Right atrium auricular region (tissue), 2 donors: Measurements from ENCODE around the gene TSHB. TPM values are rescaled to one million over a fixed set of nuclear protein-coding genes. Genes with fewer than 3 reads are reported as not detected.

Experiments
- DNase-seq: peaks from one replicate; pipeline ENCODE4 v3.0.0-alpha.2; 2019; ENCODE audit warnings: low spot score
- H3K27ac ChIP-seq, 2 donors: fragments of 200-600 bp; sonication (generic); 1 replicate in 1 of 2; 2 replicates in 1 of 2; pipeline ENCODE4 v1.5.1; 2016 to 2019
- H3K27me3 ChIP-seq, 2 donors: fragments of 200-600 bp; sonication (generic); one replicate each; pipeline versions ENCODE4 v1.5.1 to v1.6.0; 2017 to 2019
- H3K36me3 ChIP-seq: fragments of 200-600 bp; sonication (generic); one replicate; pipeline ENCODE4 v1.5.1; 2016
- H3K4me1 ChIP-seq, 2 donors: fragments of 200-600 bp; sonication (generic); one replicate each; pipeline versions ENCODE4 v1.5.1 to v1.6.0; 2017 to 2019
- H3K4me3 ChIP-seq, 2 donors: fragments of 200-600 bp; sonication (generic); 1 replicate in 1 of 2; 2 replicates in 1 of 2; pipeline ENCODE4 v1.5.1; 2017 to 2019; ENCODE audit warnings: mild to moderate bottlenecking in 1 of 2, moderate library complexity in 1 of 2
- H3K9me3 ChIP-seq, 2 donors: fragments of 200-600 bp; sonication (generic); one replicate each; pipeline ENCODE4 v1.5.1; 2019
- CTCF ChIP-seq, 2 donors: fragments of 200-600 bp; sonication (generic); IDR thresholded peaks; one replicate each; pipeline ENCODE4 v1.5.1; 2019; ENCODE audit warnings: antibody characterized with exemption in 2 of 2
- total RNA-seq, 2 donors: library from RNA; depleted of rRNA; stranded (reverse); fragments of >200 nt; gene quantifications; one replicate each; pipeline ENCODE4 v1.1.0, GENCODE V29; 2016

The TSHB gene
- total RNA-seq, 2 donors from 2014 or later: not detected

DNA sequence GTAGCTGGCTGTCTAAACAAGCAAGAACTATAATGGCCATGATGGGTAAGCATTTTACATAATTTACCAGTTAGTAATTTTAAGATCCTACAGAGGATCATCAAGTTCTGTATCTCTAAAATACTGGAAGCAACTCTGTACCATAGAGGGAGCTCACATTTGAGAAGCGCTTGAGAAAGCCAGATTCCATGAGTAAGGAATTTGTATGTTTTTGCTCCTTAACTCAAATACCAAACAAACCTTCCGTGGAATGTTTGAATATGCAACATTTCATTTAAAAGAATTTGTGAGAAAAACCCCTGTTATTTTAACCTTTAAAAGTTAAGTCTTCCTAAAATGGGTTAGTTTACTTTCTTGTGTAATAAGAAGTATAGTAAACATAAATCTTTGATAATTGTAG, 2.0 kb downstream of the TSHB start:
- no peak for DNase-seq
- H3K4me3 ChIP-seq: no peak overlapping the region
- H3K27ac ChIP-seq: no peak overlapping the region
- no peak for TF ChIP-seq CTCF (IDR thresholded peaks at IDR 0.05)
- H3K27me3 ChIP-seq: no peaks in the 10 kb centered on the region
- no peaks in the 10 kb centered on the region for H3K36me3 ChIP-seq
- no peaks in the 10 kb centered on the region for H3K9me3 ChIP-seq
- no peaks in the 10 kb centered on the region for H3K4me1 ChIP-seq

DNA sequence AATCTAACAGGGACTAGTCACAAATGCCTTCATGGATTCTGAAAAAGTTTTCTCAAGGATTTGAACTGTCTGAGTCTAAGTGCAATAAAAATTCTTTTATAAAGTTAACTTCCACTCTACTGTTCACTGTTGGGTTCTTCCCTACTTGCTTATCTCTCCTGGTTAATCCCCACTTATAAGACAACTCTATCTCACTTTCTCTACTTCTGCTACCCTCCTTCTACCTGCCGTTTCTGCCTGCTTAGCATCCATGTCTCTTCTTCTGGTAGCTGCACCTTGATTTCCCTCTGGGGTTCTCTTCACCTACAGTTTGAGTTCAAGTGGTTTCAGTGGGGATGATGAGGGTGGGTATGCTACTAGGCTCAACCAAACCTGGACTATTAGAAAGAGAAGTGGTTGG, 6.0 kb downstream of the TSHB start:
- TF ChIP-seq CTCF (IDR thresholded peaks at IDR 0.05): no peak
- H3K27me3 ChIP-seq: no peaks in the 10 kb centered on the region
- no peak overlapping the region for H3K27ac ChIP-seq
- H3K4me3 ChIP-seq: no peak overlapping the region
- H3K36me3 ChIP-seq: no peaks in the 10 kb centered on the region
- H3K4me1 ChIP-seq: no peaks in the 10 kb centered on the region
- no peaks in the 10 kb centered on the region for H3K9me3 ChIP-seq
- no peak for DNase-seq

GRCh38 chr1:115036814-115037507, 7.3 kb downstream of the TSHB start:
- Histone ChIP-seq H3K9me3 (no peaks in the 10 kb centered on the region), H3K27ac (no peak overlapping the region), H3K27me3 (no peaks in the 10 kb centered on the region), H3K36me3 (no peaks in the 10 kb centered on the region), H3K4me3 (no peak overlapping the region), H3K4me1 (no peaks in the 10 kb centered on the region)
- DNase-seq: no peak
- TF ChIP-seq CTCF (IDR thresholded peaks at IDR 0.05): no peak

GRCh38 chr1:115040501-115040900, 10.9 kb downstream of the TSHB start:
- Histone ChIP-seq H3K36me3 (no peaks in the 10 kb centered on the region), H3K4me3 (no peak overlapping the region), H3K27ac (no peak overlapping the region), H3K27me3 (no peaks in the 10 kb centered on the region), H3K4me1 (no peaks in the 10 kb centered on the region), H3K9me3 (no peaks in the 10 kb centered on the region)
- no peak for TF ChIP-seq CTCF (IDR thresholded peaks at IDR 0.05)
- no peak for DNase-seq

DNA sequence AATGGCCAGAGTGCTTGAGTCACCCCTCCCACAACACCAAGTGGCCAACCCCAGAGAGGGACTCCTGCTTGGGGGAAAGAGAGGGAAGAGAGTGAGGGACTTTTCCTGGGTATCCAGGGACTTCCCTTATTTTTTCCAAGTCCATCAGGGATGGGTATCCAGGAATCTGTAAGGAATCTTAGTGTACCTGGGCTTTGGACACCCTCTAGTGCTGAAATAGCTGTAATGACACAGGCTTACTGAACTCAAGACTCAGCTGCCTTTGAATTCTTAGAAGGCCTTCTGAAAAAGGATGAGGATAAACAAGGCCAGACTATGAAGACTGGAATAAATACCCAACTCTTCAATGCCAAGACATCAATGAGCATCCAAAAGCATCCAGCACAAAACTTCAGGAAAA, 12.0 kb downstream of the TSHB start:
- no peaks in the 10 kb centered on the region for H3K27me3 ChIP-seq
- TF ChIP-seq CTCF (IDR thresholded peaks at IDR 0.05): no peak
- H3K36me3 ChIP-seq: no peaks in the 10 kb centered on the region
- H3K4me3 ChIP-seq: no peak overlapping the region
- H3K9me3 ChIP-seq: no peaks in the 10 kb centered on the region
- H3K4me1 ChIP-seq: no peaks in the 10 kb centered on the region
- no peak for DNase-seq
- H3K27ac ChIP-seq: no peak overlapping the region

GRCh38 chr1:115046751-115047150, 17.1 kb downstream of the TSHB start:
- Histone ChIP-seq H3K36me3 (no peaks in the 10 kb centered on the region), H3K4me1 (no peaks in the 10 kb centered on the region), H3K4me3 (no peak overlapping the region), H3K27ac (no peak overlapping the region), H3K27me3 (no peaks in the 10 kb centered on the region), H3K9me3 (no peaks in the 10 kb centered on the region)
- no peak for TF ChIP-seq CTCF (IDR thresholded peaks at IDR 0.05)
- no peak for DNase-seq
